ENCODE data around the gene GPRC5A. TPM values are rescaled to one million over a fixed set of nuclear protein-coding genes. Genes with fewer than 3 reads are reported as not detected.

GPRC5A gene
- total RNA-seq, 1 donor from 2014 or later: not detected

DNA sequence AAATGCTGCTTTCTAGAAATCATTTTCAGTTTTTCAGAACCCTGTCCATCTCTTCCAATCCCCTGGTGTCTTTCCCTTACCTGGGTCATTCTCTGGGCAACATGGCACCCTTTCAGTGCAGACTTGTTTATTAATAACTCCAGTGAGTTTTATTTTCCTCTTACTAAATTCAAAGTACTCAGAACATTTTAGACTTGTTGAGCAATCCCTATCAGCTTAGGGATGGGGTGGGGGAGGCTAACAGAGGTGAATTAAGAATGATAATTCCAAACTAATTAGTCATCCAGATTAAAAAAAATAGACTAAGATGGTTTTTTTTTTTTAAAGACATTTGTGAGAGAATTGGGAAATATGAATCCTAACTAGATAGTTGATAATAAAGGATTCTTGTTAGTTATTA is 10.7 kb downstream of the GPRC5A start:
- Mint-ChIP-seq H3K27me3 (ENCODE audit: unreplicated experiment) (no peaks in the 10 kb centered on the region), H3K9me3 (ENCODE audit: unreplicated experiment) (no peaks in the 10 kb centered on the region), H3K36me3 (ENCODE audit: unreplicated experiment) (no peaks in the 10 kb centered on the region), H3K4me3 (ENCODE audit: unreplicated experiment) (no peak overlapping the region), H3K4me1 (ENCODE audit: low read depth, unreplicated experiment) (no peaks in the 10 kb centered on the region), H3K27ac (ENCODE audit: unreplicated experiment) (no peak overlapping the region)
- no peak for TF ChIP-seq CTCF (IDR thresholded peaks at IDR 0.05; ENCODE audit: partially characterized antibody, unreplicated experiment)
- no peak for DNase-seq

- Mint-ChIP-seq H3K9me3 (ENCODE audit: unreplicated experiment) (no peaks in the 10 kb centered on the region), H3K27me3 (ENCODE audit: unreplicated experiment) (no peaks in the 10 kb centered on the region), H3K36me3 (ENCODE audit: unreplicated experiment) (no peaks in the 10 kb centered on the region), H3K4me1 (ENCODE audit: low read depth, unreplicated experiment) (no peaks in the 10 kb centered on the region), H3K27ac (ENCODE audit: unreplicated experiment) (no peak overlapping the region), H3K4me3 (ENCODE audit: unreplicated experiment) (no peak overlapping the region)
- no peak for TF ChIP-seq CTCF (IDR thresholded peaks at IDR 0.05; ENCODE audit: partially characterized antibody, unreplicated experiment)
- DNase-seq: no peak
Observed at GRCh38 chr12:12903642-12904609, 12.6 kb downstream of the GPRC5A start.

DNA sequence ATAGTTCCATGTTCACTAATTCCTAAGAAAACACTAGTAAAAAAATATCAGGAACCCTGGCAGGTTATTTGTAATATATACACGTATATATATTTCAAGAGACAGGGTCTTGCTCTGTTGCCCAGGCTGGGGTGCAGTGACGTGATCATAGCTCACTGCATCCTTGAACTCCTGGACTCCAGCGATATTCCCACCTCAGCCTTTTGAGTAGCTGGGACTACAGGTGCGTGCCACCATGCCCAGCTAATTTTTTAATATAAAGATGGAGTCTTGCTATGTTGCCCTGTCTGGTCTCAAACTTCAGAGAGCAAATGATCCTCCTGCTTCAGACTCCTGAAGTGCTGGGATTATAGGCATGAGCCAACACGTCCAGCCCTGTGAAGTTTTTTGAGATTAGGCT is 16.2 kb downstream of the GPRC5A start:
- TF ChIP-seq CTCF (IDR thresholded peaks at IDR 0.05; ENCODE audit: partially characterized antibody, unreplicated experiment): no peak
- Mint-ChIP-seq H3K36me3 (ENCODE audit: unreplicated experiment) (no peaks in the 10 kb centered on the region), H3K4me3 (ENCODE audit: unreplicated experiment) (no peak overlapping the region), H3K27me3 (ENCODE audit: unreplicated experiment) (no peaks in the 10 kb centered on the region), H3K4me1 (ENCODE audit: low read depth, unreplicated experiment) (no peaks in the 10 kb centered on the region), H3K9me3 (ENCODE audit: unreplicated experiment) (no peaks in the 10 kb centered on the region), H3K27ac (ENCODE audit: unreplicated experiment) (no peak overlapping the region)
- DNase-seq: no peak

DNA sequence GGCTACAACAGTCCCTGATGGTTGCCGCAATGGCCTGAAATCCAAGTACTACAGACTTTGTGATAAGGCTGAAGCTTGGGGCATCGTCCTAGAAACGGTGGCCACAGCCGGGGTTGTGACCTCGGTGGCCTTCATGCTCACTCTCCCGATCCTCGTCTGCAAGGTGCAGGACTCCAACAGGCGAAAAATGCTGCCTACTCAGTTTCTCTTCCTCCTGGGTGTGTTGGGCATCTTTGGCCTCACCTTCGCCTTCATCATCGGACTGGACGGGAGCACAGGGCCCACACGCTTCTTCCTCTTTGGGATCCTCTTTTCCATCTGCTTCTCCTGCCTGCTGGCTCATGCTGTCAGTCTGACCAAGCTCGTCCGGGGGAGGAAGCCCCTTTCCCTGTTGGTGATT is 16.9 kb downstream of the GPRC5A start:
- H3K4me3 Mint-ChIP-seq (ENCODE audit: unreplicated experiment): no peak overlapping the region
- no peaks in the 10 kb centered on the region for H3K36me3 Mint-ChIP-seq (ENCODE audit: unreplicated experiment)
- H3K4me1 Mint-ChIP-seq (ENCODE audit: low read depth, unreplicated experiment): no peaks in the 10 kb centered on the region
- no peak for DNase-seq
- TF ChIP-seq CTCF (IDR thresholded peaks at IDR 0.05; ENCODE audit: partially characterized antibody, unreplicated experiment): no peak
- no peaks in the 10 kb centered on the region for H3K27me3 Mint-ChIP-seq (ENCODE audit: unreplicated experiment)
- no peak overlapping the region for H3K27ac Mint-ChIP-seq (ENCODE audit: unreplicated experiment)
- H3K9me3 Mint-ChIP-seq (ENCODE audit: unreplicated experiment): no peaks in the 10 kb centered on the region

GRCh38 chr12:12908711-12909110 is 17.3 kb downstream of the GPRC5A start:
- Mint-ChIP-seq H3K27me3 (ENCODE audit: unreplicated experiment) (no peaks in the 10 kb centered on the region), H3K27ac (ENCODE audit: unreplicated experiment) (no peak overlapping the region), H3K9me3 (ENCODE audit: unreplicated experiment) (no peaks in the 10 kb centered on the region), H3K36me3 (ENCODE audit: unreplicated experiment) (no peaks in the 10 kb centered on the region), H3K4me1 (ENCODE audit: low read depth, unreplicated experiment) (no peaks in the 10 kb centered on the region), H3K4me3 (ENCODE audit: unreplicated experiment) (no peak overlapping the region)
- DNase-seq: no peak
- no peak for TF ChIP-seq CTCF (IDR thresholded peaks at IDR 0.05; ENCODE audit: partially characterized antibody, unreplicated experiment)

Data from glutamatergic neuron (in vitro differentiated cells).